NK-92 (cell line): Measurements from ENCODE around the gene APCDD1.
"Not testable (repeated sequence)": the region's sequence is repeated elsewhere in the genome, so short reads cannot be mapped to it uniquely, and the experiment has no call there.

Source experiments
- DNase-seq: peaks from one replicate; lab custom pipeline; 2025; ENCODE audit not compliant: unreplicated experiment; lab: John Stamatoyannopoulos, UW

The APCDD1 gene

DNA sequence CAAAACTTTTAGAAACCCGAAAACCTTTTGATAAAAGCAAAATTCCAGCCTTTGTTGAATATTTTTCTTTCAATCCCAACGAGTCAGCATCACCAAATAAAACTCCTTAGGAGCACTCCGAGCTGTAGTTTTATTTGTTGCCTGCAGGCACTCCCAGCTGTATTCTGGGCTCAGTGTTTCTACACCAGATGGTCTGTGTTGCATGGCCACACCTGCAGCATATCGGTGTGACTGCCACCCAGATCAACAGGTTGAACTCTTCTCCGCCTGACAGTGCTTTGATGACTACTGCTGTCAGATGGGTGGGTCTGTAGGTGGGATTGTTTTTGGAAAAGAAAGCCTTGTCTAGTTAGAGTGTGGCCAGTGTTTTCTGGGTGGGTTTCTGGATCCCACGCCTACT is 32.7 kb downstream of the APCDD1 start:
- no peak for DNase-seq

DNA sequence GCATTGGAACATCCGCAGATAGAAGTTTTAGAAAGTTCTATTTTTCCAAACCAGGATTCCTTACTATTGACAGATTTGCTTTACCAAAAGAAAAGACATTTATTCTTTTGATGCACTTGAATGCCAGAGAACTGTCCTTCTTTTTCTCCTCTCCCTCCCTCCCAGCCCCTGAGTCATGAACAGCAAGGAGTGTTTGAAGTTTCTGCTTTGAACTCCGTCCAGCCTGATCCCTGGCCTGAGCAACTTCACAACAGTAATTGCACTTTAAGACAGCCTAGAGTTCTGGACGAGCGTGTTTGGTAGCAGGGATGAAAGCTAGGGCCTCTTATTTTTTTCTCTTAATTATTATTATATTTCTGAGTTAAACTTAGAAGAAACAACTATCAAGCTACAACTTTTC is 33.6 kb downstream of the APCDD1 start:
- no peak for DNase-seq

DNA sequence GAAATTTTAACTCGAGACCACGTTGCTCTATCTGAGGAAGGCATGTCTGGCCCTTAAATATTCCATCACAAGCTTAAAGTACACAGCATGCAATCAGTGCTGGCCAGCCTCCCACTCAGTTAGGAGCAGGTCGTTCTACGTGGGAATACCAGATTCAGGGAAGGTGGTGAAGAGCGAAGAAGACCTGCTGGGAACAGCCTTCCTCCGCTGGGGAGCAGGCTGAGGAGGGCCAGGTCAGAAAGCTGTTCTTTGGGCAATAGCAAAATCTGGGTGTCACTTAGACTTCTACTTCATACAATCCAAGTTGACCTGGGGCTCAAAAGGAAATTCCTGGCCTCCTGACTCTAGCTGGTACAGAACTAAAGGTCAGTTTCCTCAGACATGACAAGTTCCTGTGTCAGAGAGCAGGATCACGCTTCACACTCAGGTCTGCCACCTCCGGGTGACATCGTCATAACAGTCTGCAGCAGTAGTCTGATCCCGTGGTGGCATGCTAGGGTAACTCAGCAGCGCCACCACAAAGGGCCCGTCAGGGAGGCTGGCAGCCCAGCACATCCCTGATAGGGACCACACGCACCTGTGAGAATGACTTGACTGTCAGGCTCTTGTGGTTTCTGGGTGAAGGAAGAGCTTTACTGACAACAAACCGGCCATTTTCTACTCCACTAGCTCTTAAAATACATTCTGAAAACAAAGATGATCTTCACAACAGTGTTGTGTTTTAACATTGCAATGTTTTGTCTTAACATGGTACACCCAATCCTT is 36.1 kb downstream of the APCDD1 start:
- DNase-seq: no peak

DNA sequence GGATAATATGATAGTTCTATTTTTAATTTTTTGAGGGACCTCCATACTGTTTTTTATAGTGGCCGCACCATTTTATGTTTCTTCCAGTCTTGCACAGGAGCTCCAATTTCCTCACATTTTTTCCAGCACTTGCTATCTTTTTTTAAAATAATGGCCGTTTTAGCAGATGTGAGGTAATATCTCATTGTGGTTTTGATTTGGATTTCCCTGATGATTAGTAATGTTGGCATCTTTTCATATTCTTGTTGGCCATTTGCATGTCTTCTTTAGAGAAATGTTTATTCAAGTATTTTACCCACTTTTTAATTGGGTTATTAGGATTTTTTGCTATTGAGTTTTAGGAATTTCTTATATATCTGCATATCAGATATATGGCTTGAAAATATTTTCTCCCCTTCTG is 41.5 kb downstream of the APCDD1 start:
- no peak for DNase-seq

DNA sequence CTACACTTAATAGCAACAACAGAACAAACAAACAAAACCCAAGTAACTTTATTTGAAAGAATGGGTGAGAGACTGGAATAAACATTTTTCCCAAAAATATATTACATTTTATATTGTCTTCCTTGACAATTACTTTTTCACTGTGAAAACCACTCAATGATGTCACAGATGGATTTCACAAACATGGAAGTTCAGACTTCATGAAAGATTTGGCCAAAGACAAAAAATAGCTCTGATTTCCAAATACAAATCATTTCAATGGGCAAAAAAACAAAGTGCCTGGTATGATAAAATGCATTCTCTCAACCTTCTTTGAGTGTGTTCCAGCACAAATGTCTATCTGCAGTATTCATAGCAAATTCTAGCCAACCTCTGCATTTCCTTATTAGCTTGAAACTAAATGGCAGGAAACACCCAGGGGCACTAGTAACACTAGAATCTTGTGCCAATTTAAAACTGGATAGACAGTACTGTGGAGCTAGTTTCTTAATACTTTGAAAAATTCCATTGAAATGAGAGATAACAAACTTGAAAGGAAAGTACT is 42.8 kb downstream of the APCDD1 start:
- no peak for DNase-seq

DNA sequence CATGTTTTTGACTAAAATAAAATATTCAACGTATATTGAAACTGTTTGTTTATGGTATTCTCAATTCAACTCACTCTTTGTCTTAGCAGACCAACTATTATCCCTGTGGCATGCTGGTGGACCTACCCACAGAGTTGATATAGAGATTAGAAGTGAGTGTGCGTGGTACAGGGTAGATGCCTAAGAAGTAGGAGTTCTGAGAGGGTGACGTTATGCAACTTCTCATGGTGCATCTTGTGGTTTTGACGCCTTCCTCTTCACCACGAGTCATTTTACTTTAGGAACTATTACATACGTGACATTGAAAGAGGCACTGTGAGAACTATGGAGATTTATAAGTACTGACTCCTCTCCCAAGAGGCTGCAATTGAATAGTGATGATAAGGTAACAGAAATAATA is 44.8 kb downstream of the APCDD1 start:
- no peak for DNase-seq

DNA sequence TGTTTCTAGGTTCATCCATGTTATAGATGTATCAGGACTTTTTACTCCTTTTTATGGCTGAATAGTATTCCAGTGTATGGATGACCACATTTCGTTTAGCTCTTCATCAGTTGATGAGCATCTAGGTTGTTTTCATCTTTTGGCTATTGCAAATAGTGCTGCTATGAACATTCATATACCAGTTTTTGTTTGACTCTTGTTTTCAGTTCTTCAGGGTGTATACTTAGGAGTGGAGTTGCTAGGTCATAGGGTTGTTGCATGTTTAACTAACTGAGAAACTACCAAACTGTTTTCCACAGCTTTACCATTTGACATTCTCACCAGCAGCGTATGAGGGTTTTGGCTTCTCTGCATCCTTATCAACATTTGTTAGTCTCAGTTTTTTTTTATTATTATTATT is 45.6 kb downstream of the APCDD1 start:
- DNase-seq: no peak

DNA sequence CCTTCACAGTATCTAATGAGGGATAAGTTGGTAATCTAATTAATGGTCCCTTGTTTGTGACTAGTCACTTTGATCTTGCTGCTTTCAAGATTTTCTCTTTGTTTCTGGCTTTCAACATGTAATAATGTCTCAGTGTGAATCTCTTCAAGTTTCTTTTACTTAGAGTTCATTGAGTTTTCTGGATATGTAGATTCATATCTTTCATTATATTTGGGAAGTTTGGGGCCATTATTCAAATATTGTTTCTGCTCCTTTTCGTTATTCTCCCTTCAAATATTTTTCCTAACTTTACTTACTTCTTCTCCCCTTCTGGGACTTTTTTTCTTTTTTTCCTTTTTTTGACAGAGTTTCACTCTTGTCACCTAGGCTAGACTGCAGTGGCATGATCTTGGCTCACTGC is 50.3 kb downstream of the APCDD1 start:
- no peak for DNase-seq

DNA sequence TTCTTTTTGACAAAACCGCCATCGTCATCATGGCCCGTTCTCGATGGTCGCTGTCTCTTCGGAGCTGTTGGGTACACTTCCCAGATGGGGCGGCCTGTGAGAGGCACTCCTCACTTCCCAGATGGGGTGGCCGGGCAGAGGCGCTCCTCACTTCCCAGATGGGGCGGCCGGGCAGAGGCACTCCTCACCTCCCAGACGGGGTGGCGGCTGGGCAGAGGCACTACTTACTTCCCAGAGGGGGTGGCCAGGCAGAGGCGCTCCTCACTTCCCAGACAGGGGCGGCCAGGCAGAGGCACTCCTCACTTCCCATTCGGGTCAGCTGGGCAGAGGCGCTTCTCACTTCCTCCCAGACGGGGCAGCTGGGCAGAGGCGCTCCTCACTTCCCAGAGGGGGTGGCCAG is 51.5 kb downstream of the APCDD1 start:
- not testable (repeated sequence) for DNase-seq

DNA sequence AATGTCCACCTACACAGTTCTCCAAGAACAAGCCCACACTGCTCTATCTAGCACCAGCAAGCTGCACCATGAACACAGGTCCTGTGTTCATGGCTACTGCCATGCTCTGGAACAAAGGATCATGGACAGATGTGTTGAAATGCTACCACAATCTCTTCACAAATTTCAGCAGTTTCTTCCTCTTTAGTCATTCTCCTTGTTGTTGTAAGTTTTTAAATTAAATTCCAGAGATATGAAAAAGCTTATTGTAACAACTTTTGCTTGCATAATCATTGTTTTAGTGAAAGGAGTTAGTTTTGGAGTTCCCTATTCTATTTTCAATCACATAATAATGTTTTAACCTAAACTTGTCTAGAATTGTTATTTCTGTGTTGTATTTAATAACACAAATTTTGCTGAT is 54.2 kb downstream of the APCDD1 start:
- no peak for DNase-seq

DNA sequence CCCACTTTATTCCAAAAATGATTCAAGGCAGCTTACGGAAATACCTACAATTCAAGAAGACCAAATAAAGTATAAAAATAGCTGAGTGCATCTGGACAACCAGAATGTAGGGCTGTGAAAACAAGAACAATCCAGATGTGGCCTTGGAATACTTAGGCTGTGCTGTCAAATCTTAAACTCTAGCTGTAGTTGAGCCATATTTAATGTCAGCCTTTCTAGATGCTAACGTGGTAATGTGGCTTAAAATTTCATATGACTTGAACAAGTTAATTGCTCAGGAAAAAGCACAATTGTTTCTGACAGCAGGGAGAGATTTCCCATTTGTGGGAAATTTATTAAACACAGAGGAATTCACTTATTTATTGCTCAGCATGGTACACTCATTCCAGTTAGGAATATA is 56.8 kb downstream of the APCDD1 start:
- no peak for DNase-seq

DNA sequence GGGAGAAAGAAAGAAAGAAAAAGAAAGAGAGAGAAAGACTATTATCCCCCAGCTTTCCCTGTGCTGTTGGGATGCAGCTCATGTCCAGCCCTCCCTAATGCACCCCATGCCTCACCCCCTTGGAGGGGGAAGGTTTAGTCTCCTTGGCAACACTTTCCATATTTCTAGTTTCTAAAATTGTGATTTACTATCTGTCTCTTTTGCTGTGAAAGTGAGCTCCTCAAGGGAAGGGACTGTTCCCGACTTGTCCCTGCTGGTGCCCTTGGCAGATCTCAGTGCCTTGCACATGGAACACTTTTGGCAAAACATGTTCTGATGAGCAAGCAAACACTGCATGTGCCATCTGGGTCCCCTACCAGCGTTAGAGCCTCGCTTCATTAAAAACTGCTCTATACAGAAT is 59.6 kb downstream of the APCDD1 start:
- no peak for DNase-seq

DNA sequence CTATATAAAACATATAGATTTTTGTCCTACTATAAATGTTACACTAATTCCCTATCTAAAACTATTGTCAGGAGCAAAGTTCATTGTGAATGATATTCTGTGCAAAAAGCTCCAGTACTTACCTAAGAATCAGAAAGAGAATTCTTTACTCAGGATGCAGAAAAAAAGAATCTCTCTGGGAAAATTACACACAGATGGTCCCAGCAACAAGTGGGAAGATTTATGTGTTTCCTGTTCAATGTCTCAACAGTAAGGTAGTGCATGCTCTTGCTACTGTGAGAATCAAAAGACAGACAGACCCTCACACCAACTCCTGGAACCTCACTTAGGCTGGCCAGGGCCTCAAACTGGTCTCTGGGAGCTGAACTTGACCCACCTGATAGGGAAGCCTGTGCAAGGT is 60.2 kb downstream of the APCDD1 start:
- no peak for DNase-seq

DNA sequence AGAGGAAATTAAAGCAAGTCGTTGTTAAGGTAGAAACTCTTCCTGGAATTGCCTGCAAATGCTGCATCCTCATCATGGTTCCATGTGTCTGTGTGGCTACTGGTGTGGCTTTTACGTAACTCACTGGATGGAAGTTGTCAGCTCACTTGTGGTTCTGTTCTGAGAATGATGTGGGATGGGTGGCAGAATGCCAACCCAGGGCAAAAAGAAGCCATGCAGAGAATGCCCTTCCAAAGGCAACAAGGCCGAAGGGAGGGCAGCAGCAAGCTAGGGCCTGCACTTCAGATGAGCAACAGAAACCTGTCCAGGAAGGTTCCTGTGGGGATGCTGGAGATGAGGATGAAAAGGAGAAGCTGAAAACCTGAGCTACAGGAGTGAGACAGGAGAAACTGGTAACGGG is 61.0 kb downstream of the APCDD1 start:
- no peak for DNase-seq

DNA sequence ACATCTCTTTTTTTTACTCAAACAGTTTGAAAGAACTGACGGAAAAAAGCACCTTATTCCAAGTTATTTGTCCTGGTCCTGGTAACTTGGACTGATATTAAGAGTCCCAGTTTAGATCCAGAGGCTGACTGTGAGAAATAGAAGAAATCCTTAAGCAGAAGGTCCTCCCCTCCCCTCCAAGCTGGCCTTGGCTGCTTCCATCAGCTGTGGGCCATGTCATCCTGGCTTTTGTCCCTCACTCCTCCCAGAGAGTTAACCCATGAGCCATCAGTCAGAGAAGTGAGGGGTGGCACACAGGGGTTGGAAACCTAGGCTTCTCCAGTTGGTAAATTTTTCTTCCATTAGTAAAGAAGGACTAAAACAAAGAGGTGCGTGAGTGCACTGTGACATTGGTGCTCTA is 61.6 kb downstream of the APCDD1 start:
- no peak for DNase-seq

DNA sequence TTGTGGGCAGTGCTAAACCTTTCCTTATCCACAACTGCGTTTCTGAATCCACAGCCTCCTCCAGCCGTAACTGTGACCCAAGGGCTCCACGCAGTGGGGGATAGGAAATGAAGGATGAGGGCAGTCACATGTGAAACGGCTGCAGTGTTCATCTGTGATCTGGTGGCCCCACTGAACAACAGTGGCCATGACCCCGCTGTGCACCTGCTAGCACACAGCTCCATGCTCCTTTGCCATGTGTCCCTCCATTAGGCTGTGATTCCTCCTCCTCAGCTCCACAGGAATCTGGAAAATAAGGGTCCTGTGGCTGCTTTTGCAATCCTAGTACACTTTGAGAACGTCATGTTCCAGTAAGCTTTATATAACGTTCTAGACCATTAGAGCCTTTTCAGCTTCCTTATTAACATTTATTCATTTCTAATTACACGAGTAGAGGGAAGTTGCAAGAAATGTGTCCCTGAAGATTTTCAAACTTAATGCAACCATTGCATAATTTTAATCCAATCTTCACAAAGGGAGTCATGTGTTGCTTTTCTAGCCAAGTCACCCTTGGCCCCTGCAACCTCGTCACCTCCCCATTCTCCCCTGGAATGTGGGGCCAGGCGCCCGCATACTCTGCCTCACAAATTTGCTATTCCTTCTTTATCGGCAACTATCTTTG is 64.3 kb downstream of the APCDD1 start:
- no peak for DNase-seq

DNA sequence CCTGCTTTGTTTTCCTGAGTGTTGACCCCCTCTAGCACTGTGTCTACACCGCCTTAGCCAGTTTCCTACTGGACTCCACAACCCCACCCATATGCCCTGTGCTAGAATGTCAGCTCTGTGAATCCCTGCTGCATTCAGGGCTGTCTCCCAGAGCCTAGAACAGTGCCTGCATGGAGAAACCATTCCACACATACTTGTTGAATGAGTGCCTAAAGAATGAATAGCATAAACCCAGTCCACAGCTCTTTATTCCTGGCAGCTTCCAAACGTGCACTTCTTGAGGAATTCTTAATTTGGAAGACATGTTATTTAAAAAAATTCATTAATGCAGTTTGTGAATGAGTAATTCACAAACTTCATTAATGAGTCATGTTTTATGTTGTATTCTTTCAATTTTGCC is 64.9 kb downstream of the APCDD1 start:
- DNase-seq: no peak

DNA sequence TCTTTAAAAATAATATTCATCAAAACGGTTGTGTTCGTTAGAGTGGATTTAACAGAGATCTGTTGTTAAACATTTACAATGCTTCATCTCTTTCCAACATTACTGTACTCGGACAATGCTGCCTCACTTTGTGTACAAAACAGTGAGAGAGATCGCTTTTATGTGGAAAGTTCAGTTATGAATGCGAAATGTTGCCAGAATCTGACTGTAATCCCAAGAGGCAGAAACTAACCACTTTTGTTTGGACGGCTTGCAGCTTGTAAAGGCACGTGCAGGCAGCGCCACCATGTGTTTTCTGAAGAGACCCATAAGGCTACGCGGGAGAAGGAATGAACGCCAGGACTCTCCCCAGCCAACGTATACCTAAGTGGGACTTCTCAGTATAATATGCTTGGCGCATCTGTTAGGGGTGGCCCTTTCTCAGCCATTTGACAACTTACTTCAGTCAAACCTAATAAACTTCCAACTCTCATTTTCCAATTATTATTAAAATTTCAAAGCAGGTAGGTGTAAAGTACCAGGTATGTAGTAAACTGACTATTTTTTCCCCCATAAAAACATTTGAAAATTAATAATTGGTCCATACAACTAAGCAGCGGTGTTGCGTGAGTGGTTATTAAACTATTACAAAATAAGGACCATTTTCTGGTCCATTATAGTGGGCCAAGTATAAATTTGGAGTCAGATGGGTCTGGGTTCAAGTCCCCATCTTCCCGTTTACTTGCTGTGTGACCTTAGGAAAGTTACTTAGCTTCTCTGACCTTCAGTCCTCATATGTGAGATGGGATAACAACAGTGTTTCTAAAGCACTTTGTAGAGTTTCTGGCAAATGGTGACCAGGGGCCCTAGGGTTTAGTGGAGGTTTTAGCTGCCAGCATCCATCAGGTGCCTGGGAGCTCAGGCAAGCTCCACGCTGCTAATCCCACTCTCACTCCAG is 65.8 kb downstream of the APCDD1 start:
- DNase-seq: no peak

DNA sequence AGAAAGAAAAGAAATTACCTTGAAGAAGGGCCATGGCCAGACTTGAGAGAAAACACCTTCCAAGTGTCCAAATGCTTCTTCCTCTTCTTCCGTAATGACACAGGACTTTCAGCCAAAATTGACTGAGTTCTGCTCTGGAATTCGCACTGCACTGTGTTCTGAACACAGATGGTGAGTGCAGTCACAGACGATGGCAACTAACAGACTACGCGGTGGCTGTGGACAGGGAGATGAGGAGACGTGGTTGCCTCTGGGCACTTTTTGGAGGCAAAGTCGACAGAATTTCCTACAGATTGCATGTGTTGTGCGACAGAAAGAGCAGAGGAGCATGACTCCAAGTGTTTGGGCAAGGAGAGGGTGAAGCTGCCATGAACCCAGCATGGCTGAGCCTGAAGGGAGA is 67.1 kb downstream of the APCDD1 start:
- no peak for DNase-seq

DNA sequence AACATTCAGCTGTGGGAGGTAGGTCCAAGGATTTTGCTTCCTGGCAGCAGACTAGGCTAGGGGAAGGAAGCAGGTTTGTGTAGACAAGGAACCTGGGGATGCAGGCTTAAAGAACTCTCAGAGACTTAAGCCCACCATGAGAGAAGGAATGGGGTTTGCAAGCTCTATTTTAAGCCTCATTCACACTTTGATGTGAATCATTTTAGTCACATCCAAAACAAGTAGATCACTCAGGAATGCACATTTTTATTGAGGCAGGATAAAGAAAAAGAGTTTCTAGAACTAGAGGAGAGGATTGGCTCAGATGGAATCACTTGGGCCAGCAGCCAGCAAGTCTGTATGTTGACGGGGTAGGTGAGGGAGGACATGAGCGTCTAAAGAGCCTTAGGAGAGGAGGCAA is 68.1 kb downstream of the APCDD1 start:
- DNase-seq: no peak

DNA sequence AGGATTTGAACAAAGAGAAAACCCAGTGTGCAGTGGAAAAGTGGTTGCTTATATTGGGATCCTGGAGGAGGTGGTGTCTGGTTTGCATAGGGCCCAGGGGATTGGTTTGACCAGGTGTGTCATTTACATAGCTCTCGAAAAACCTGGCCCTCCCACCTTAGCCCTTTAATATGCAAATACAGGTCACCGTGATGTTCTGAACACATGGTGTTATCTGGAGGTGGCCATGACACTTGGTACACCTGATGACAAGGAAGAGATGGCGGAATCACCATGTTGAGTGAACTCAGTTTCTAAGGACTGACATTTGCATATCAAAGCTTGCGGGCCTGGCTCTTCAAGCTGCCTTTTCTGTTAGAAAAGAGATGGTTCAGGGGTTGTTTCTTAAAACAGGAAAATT is 69.1 kb downstream of the APCDD1 start:
- DNase-seq: no peak
